Measurements from ENCODE around the gene SYCE3. TPM values are rescaled to one million over a fixed set of nuclear protein-coding genes. Genes with fewer than 3 reads are reported as not detected.

SYCE3 gene
- total RNA-seq, 1 experiment from 2014 or later = not detected

DNA sequence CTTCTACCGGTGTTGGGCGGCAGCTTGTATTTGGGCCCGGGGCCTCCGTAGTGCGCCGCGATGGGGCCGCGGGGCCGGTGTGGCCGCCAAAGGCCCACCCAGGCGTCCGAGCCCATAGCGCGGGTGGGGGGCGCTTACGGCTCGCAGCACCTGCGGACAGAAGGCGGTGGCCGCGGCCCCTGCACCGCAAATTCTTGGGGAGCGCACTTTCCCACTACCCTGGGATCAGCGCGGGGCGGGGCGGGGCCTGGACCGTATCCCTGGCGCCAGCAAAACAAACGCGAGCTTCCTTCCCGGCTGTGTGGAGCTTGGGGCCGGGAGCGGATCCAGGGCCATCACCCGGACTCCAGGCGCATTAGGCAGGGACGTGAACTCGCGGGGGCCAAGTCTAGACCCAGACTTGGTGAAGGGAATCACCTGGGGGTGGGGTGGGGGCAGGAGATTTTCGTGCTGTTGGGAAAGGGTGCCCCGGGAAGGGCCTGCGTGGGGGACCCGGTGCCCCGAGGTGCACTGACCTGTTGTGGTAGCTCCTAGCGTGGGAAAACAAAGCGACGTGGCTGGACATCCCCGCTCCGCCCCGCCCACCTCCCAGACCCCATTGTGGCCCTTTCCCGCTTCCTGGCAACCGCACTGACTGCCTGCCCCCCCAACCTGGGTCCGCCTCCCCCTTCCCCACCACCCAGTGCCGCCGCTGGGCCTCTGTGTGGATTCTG lies 30.6 kb downstream of the SYCE3 start:
- TF ChIP-seq, protein P1, sequence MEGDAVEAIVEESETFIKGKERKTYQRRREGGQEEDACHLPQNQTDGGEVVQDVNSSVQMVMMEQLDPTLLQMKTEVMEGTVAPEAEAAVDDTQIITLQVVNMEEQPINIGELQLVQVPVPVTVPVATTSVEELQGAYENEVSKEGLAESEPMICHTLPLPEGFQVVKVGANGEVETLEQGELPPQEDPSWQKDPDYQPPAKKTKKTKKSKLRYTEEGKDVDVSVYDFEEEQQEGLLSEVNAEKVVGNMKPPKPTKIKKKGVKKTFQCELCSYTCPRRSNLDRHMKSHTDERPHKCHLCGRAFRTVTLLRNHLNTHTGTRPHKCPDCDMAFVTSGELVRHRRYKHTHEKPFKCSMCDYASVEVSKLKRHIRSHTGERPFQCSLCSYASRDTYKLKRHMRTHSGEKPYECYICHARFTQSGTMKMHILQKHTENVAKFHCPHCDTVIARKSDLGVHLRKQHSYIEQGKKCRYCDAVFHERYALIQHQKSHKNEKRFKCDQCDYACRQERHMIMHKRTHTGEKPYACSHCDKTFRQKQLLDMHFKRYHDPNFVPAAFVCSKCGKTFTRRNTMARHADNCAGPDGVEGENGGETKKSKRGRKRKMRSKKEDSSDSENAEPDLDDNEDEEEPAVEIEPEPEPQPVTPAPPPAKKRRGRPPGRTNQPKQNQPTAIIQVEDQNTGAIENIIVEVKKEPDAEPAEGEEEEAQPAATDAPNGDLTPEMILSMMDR (IDR thresholded peaks at IDR 0.05; ENCODE audit: insufficient read depth in 1 of 2, low read depth in 1 of 2, low read length in 1 of 2, severe bottlenecking in 1 of 2, unreplicated experiment in 1 of 2) = no peak
- ChIA-PET CTCF (interaction anchor here (0.7 to 1.0 kb wide), 3 partner anchors 24 to 89 kb away, joined by 3 to 7 read pairs (median 4); partner anchors contain the start of genes LMF2 and SYCE3), POLR2A (interaction anchor here (0.7 to 1.5 kb wide), 5 partner anchors 15 to 238 kb away, joined by 3 to 7 read pairs (median 4); partner anchors contain the start of genes CHKB, LMF2 and SYCE3)
- Histone ChIP-seq H3K4me3 (ENCODE audit: low read depth, low read length) (peak overlapping the region; percentile 68), H3K4me1 (peaks cover 30% of the 10 kb centered on the region), H3K27me3 (replicated peaks; ENCODE audit: control insufficient read depth, insufficient read depth, low read length) (no peaks in the 10 kb centered on the region), H3K9me3 (no peaks in the 10 kb centered on the region), H3K36me3 (ENCODE audit: control insufficient read depth, insufficient read depth, low read length) (no peaks in the 10 kb centered on the region)
- no peaks in the 10 kb centered on the region for H3K27me3 Mint-ChIP-seq (ENCODE audit: insufficient read depth, unreplicated experiment)
- peak; percentile 69 to 78 for DNase-seq
- no peaks in the 10 kb centered on the region for H3K9me3 Mint-ChIP-seq (ENCODE audit: unreplicated experiment)
- H3K4me3 Mint-ChIP-seq (ENCODE audit: unreplicated experiment) = peak overlapping the region; percentile 81
- intact Hi-C loops (cut with micrococcal nuclease; ENCODE audit: unreplicated experiment) = loop anchor here (2.0 to 5.0 kb wide), 2 partner anchors 31 to 90 kb away; partner anchors contain the start of gene SYCE3
- H3K4me1 Mint-ChIP-seq (ENCODE audit: low read depth, unreplicated experiment) = peaks cover 27% of the 10 kb centered on the region
- peak overlapping the region; percentile 86 for H3K27ac Mint-ChIP-seq (ENCODE audit: unreplicated experiment)
- peaks cover 30% of the 10 kb centered on the region for H3K36me3 Mint-ChIP-seq (ENCODE audit: insufficient read depth, unreplicated experiment)
- BruUV-seq (replicated peaks) = no TSS peak

- Mint-ChIP-seq H3K36me3 (ENCODE audit: insufficient read depth, unreplicated experiment) (peaks cover 35% of the 10 kb centered on the region), H3K27ac (ENCODE audit: unreplicated experiment) (peak overlapping the region; percentile 86), H3K9me3 (ENCODE audit: unreplicated experiment) (no peaks in the 10 kb centered on the region), H3K4me1 (ENCODE audit: low read depth, unreplicated experiment) (peaks cover 31% of the 10 kb centered on the region), H3K4me3 (ENCODE audit: unreplicated experiment) (peak overlapping the region; percentile 81), H3K27me3 (ENCODE audit: insufficient read depth, unreplicated experiment) (no peaks in the 10 kb centered on the region)
- H3K4me1 ChIP-seq = peaks cover 36% of the 10 kb centered on the region
- CTCF ChIA-PET = interaction anchor here (0.7 to 1.0 kb wide), 2 partner anchors 24 to 31 kb away, joined by 4 to 7 read pairs; partner anchors contain the start of genes LMF2 and SYCE3
- POLR2A ChIA-PET = interaction anchor here (0.7 to 1.5 kb wide), 5 partner anchors 16 to 237 kb away, joined by 3 to 7 read pairs (median 4); partner anchors contain the start of genes CHKB, LMF2 and SYCE3
- H3K4me3 ChIP-seq (ENCODE audit: low read depth, low read length) = peak overlapping the region; percentile 68
- no peaks in the 10 kb centered on the region for H3K27me3 ChIP-seq (replicated peaks; ENCODE audit: control insufficient read depth, insufficient read depth, low read length)
- peak; percentile 66 for DNase-seq
- H3K9me3 ChIP-seq = no peaks in the 10 kb centered on the region
- intact Hi-C loops (cut with micrococcal nuclease; ENCODE audit: unreplicated experiment) = loop anchor here (5.0 kb wide), 1 partner anchor 91 kb away; no protein-coding TSS in a partner anchor
- TF ChIP-seq, protein P1 (IDR thresholded peaks at IDR 0.05; ENCODE audit: insufficient read depth in 1 of 2, low read depth in 1 of 2, low read length in 1 of 2, severe bottlenecking in 1 of 2, unreplicated experiment in 1 of 2) = no peak
- no peaks in the 10 kb centered on the region for H3K36me3 ChIP-seq (ENCODE audit: control insufficient read depth, insufficient read depth, low read length)
- no TSS peak for BruUV-seq (replicated peaks)
Measured at GRCh38 chr22:50531546-50531961, 31.2 kb downstream of the SYCE3 start.

DNA sequence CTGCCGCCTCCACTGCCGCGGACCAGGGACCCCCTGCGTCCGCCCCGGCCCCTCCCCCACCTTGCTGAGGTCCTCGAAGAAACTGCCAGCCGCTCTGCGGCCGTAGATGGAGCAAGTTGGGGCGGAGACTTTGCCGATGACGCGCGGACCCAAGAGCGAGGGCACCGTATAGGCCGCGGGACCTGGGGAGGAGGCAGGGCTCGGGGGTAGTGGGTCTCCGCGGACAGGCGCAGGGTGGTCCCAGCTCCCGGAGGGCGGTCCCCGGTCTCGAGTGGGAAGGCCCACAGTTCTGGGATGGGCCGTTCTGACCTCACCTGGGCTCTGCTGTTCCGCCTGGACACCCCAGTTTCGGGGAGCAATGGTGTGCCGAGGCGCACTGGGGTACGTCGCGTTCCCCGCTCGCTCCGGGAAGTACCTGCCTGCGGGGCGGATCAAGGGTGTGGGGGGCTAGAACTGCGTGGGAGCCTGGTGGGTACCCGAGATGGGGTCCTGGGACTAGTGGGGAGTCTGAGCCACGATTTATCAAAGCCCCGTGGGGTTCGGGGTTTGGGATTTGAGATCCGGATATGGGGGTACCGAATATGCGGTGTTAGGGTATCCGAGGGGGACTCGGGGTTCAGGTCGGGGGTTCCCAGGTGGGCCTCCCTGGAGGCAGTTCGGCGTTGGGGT lies 31.7 kb downstream of the SYCE3 start:
- H3K4me3 ChIP-seq (ENCODE audit: low read depth, low read length) = peak overlapping the region; percentile 68
- Mint-ChIP-seq H3K4me1 (ENCODE audit: low read depth, unreplicated experiment) (peaks cover 31% of the 10 kb centered on the region), H3K4me3 (ENCODE audit: unreplicated experiment) (peak overlapping the region; percentile 81), H3K27me3 (ENCODE audit: insufficient read depth, unreplicated experiment) (no peaks in the 10 kb centered on the region), H3K9me3 (ENCODE audit: unreplicated experiment) (no peaks in the 10 kb centered on the region), H3K36me3 (ENCODE audit: insufficient read depth, unreplicated experiment) (peaks cover 41% of the 10 kb centered on the region), H3K27ac (ENCODE audit: unreplicated experiment) (peak overlapping the region; percentile 86)
- CTCF ChIA-PET = no interaction called here
- H3K27me3 ChIP-seq (replicated peaks; ENCODE audit: control insufficient read depth, insufficient read depth, low read length) = no peaks in the 10 kb centered on the region
- intact Hi-C loops (cut with micrococcal nuclease; ENCODE audit: unreplicated experiment) = loop anchor here (5.0 kb wide), 1 partner anchor 91 kb away; no protein-coding TSS in a partner anchor
- peaks cover 37% of the 10 kb centered on the region for H3K4me1 ChIP-seq
- no peaks in the 10 kb centered on the region for H3K36me3 ChIP-seq (ENCODE audit: control insufficient read depth, insufficient read depth, low read length)
- no peaks in the 10 kb centered on the region for H3K9me3 ChIP-seq
- TSS peak; percentile 15 for BruUV-seq (replicated peaks)
- POLR2A ChIA-PET = interaction anchor here (1.5 kb wide), 1 partner anchor 51 kb away, joined by 3 read pairs; the partner anchor contains the start of gene CHKB
- peak; percentile 80 to 82 for DNase-seq
- TF ChIP-seq, protein P1 (IDR thresholded peaks at IDR 0.05; ENCODE audit: insufficient read depth in 1 of 2, low read depth in 1 of 2, low read length in 1 of 2, severe bottlenecking in 1 of 2, unreplicated experiment in 1 of 2) = no peak

Data from Caco-2 (cell line).